Measurements from ENCODE around the gene SORL1-AS1.

Gene SORL1-AS1

GRCh38 chr11:121494355-121495099 lies 41.8 kb upstream of the SORL1-AS1 start:
- Histone ChIP-seq H3K4me2 (ENCODE audit: insufficient read depth, low read length) (no peak overlapping the region), H3K9me3 (replicated peaks; ENCODE audit: control insufficient read depth, insufficient read depth, low read length) (no peaks in the 10 kb centered on the region), H4K20me1 (replicated peaks; ENCODE audit: control insufficient read depth, extremely low read depth, insufficient read depth, low read length) (no peaks in the 10 kb centered on the region), H3K4me3 (replicated peaks in 1 of 3; ENCODE audit: insufficient read depth in 1 of 3, low read depth in 1 of 3, low read length in 3 of 3) (no peak overlapping the region), H3K27ac (ENCODE audit: insufficient read depth, low read depth, low read length) (no peak overlapping the region), H2AFZ (ENCODE audit: low read depth, low read length) (no peak overlapping the region), H3K9ac (replicated peaks; ENCODE audit: extremely low read depth, insufficient read depth, low read length) (no peak overlapping the region), H3K4me1 (ENCODE audit: control insufficient read depth, extremely low read depth, insufficient read depth, low read length) (no peaks in the 10 kb centered on the region), H3K79me2 (ENCODE audit: control insufficient read depth, insufficient read depth, low read length) (no peaks in the 10 kb centered on the region), H3K9me1 (replicated peaks; ENCODE audit: control insufficient read depth, extremely low read depth, insufficient read depth, low read length) (no peaks in the 10 kb centered on the region), H3K36me3 (ENCODE audit: control insufficient read depth in 2 of 2, extremely low read depth in 1 of 2, insufficient read depth in 2 of 2, low read length in 2 of 2) (no peaks in the 10 kb centered on the region), H3K27me3 (ENCODE audit: control insufficient read depth in 2 of 2, insufficient read depth in 2 of 2, low read length in 2 of 2) (no peaks in the 10 kb centered on the region)
- DNase-seq (ENCODE audit: low read depth, low spot score) (no peak), FAIRE-seq (no peak)
- ChIA-PET POLR2A (no interaction called here), CTCF (interaction anchor here (0.6 kb wide), 1 partner anchor 48 kb away, joined by 4 read pairs; no protein-coding TSS in a partner anchor)
- no TSS peak for BruUV-seq (replicated peaks)
- TF ChIP-seq JUN (IDR thresholded peaks at IDR 0.05; ENCODE audit: borderline replicate concordance, insufficient read depth, insufficient read length, low read depth) (no peak), POLR2A (IDR thresholded peaks at IDR 0.05; ENCODE audit: low read depth, low read length) (no peak)
- dilution Hi-C loops (cut with MboI; ENCODE audit: extremely low pct_ligation_motif_present, low sequenced_read_pairs) (no loop called here), intact Hi-C loops (cut with micrococcal nuclease) (no loop called here)

GRCh38 chr11:121489823-121490222 lies 37.1 kb upstream of the SORL1-AS1 start:
- Histone ChIP-seq H3K9me3 (replicated peaks; ENCODE audit: control insufficient read depth, insufficient read depth, low read length) (no peaks in the 10 kb centered on the region), H3K4me1 (ENCODE audit: control insufficient read depth, extremely low read depth, insufficient read depth, low read length) (no peaks in the 10 kb centered on the region), H3K27ac (ENCODE audit: insufficient read depth, low read depth, low read length) (no peak overlapping the region), H3K4me2 (ENCODE audit: insufficient read depth, low read length) (no peak overlapping the region), H3K79me2 (ENCODE audit: control insufficient read depth, insufficient read depth, low read length) (no peaks in the 10 kb centered on the region), H4K20me1 (replicated peaks; ENCODE audit: control insufficient read depth, extremely low read depth, insufficient read depth, low read length) (no peaks in the 10 kb centered on the region), H2AFZ (ENCODE audit: low read depth, low read length) (no peak overlapping the region), H3K4me3 (replicated peaks in 1 of 3; ENCODE audit: insufficient read depth in 1 of 3, low read depth in 1 of 3, low read length in 3 of 3) (no peak overlapping the region), H3K36me3 (ENCODE audit: control insufficient read depth in 2 of 2, extremely low read depth in 1 of 2, insufficient read depth in 2 of 2, low read length in 2 of 2) (no peaks in the 10 kb centered on the region), H3K27me3 (ENCODE audit: control insufficient read depth in 2 of 2, insufficient read depth in 2 of 2, low read length in 2 of 2) (no peaks in the 10 kb centered on the region), H3K9ac (replicated peaks; ENCODE audit: extremely low read depth, insufficient read depth, low read length) (no peak overlapping the region), H3K9me1 (replicated peaks; ENCODE audit: control insufficient read depth, extremely low read depth, insufficient read depth, low read length) (no peaks in the 10 kb centered on the region)
- BruUV-seq (replicated peaks) = no TSS peak
- CTCF ChIA-PET = interaction anchor here (1.2 kb wide), 1 partner anchor 47 kb away, joined by 3 read pairs; no protein-coding TSS in a partner anchor
- DNase-seq (ENCODE audit: low read depth, low spot score) (no peak), FAIRE-seq (no peak)
- TF ChIP-seq FOS (IDR thresholded peaks at IDR 0.05; ENCODE audit: borderline replicate concordance, insufficient read depth, low read length) (no peak), MYC (IDR thresholded peaks at IDR 0.05; ENCODE audit: low read depth, low read length) (no peak), EZH2 (IDR thresholded peaks at IDR 0.05; ENCODE audit: borderline replicate concordance, low read depth, low read length, severe bottlenecking) (no peak), GATA2 (IDR thresholded peaks at IDR 0.05; ENCODE audit: insufficient read depth, insufficient read length, low read depth, low read length) (no peak), POLR2AphosphoS5 (IDR thresholded peaks at IDR 0.05; ENCODE audit: insufficient read depth, low read depth, low read length) (no peak), JUN (IDR thresholded peaks at IDR 0.05; ENCODE audit: borderline replicate concordance, insufficient read depth, insufficient read length, low read depth) (no peak), CTCF (IDR thresholded peaks at IDR 0.05; ENCODE audit: extremely low read depth in 1 of 2, insufficient read depth in 1 of 2, low read depth in 1 of 2, low read length in 2 of 2) (no peak), POLR2A (IDR thresholded peaks at IDR 0.05; ENCODE audit: low read depth, low read length) (no peak)
- TF ChIP-seq, protein P1, sequence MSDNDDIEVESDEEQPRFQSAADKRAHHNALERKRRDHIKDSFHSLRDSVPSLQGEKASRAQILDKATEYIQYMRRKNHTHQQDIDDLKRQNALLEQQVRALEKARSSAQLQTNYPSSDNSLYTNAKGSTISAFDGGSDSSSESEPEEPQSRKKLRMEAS (IDR thresholded peaks at IDR 0.05; ENCODE audit: insufficient read depth, insufficient read length) = no peak
- dilution Hi-C loops (cut with MboI; ENCODE audit: extremely low pct_ligation_motif_present, low sequenced_read_pairs) (no loop called here), intact Hi-C loops (cut with micrococcal nuclease) (no loop called here)
- POLR2A ChIA-PET = no interaction called here
